A673 (cell line): ENCODE results near the gene RASIP1. TPM values are rescaled to one million over a fixed set of nuclear protein-coding genes. Genes with fewer than 3 reads are reported as not detected.

ENCODE experiments used
- BruUV-seq: library from RNA; stranded (reverse); fragments of 400-500 nt; replicated peaks from 2 replicates; lab custom pipeline; 2021; lab: Mats Ljungman, UMichigan
- CTCF ChIA-PET: fragments of 300-600 bp; sonication (Branson Sonifier 250); formaldehyde crosslinking; loops from one replicate; lab custom pipeline; 2022; ENCODE audit warnings: antibody characterized with exemption; lab: Charles Lee
- POLR2A ChIA-PET: fragments of 300-600 bp; sonication (Branson Sonifier 250); formaldehyde crosslinking; loops from one replicate; lab custom pipeline; 2022; ENCODE audit warnings: antibody characterized with exemption; ENCODE audit not compliant: low non-redundant PET; lab: Charles Lee
- DNase-seq: peaks from one replicate; pipeline ENCODE4 v3.0.0-alpha.2; 2015; ENCODE audit warnings: low spot score
- H3K27ac ChIP-seq: fragments of 200-600 bp; sonication (generic); 2 replicates; pipeline ENCODE4 v1.5.1; 2016; ENCODE audit warnings: mixed run types, low read depth, mild to moderate bottlenecking, mixed read lengths, antibody characterized with exemption, low read length; ENCODE audit not compliant: poor library complexity, severe bottlenecking
- H3K27me3 ChIP-seq: fragments of 200-600 bp; sonication (generic); replicated peaks from 2 replicates; pipeline ENCODE4 v1.6.1; 2017; ENCODE audit warnings: mixed run types, low read depth, mild to moderate bottlenecking, mixed read lengths, antibody characterized with exemption, low read length; ENCODE audit not compliant: insufficient read depth, poor library complexity
- H3K36me3 ChIP-seq: fragments of 200-600 bp; sonication (generic); 2 replicates; pipeline ENCODE4 v1.6.1; 2016; ENCODE audit warnings: mixed run types, mild to moderate bottlenecking, mixed read lengths, antibody characterized with exemption, low read length; ENCODE audit not compliant: insufficient read depth, poor library complexity, severe bottlenecking
- H3K4me1 ChIP-seq: fragments of 200-600 bp; sonication (generic); 2 replicates; pipeline ENCODE4 v1.6.1; 2017; ENCODE audit warnings: mixed run types, mild to moderate bottlenecking, mixed read lengths, antibody characterized with exemption, low read length; ENCODE audit not compliant: insufficient read depth, poor library complexity, severe bottlenecking
- H3K4me3 ChIP-seq: fragments of 200-600 bp; sonication (generic); 2 replicates; pipeline ENCODE4 v1.5.1; 2016; ENCODE audit warnings: low read depth, mixed run types, mild to moderate bottlenecking, mixed read lengths, low read length; ENCODE audit not compliant: poor library complexity, severe bottlenecking
- H3K9me3 ChIP-seq: fragments of 200-600 bp; sonication (generic); 2 replicates; pipeline ENCODE4 v1.6.1; 2016; ENCODE audit warnings: mixed run types, low read depth, mild to moderate bottlenecking, mixed read lengths, antibody characterized with exemption, low read length; ENCODE audit not compliant: poor library complexity, severe bottlenecking
- EZH2 ChIP-seq: fragments of 200-600 bp; sonication (generic); IDR thresholded peaks from 2 replicates; pipeline ENCODE4 v1.6.1; 2017; ENCODE audit warnings: borderline replicate concordance, low read depth, mild to moderate bottlenecking, mixed read lengths, antibody characterized with exemption, low read length; ENCODE audit not compliant: poor library complexity, severe bottlenecking
- intact Hi-C: fragments of 100-400 bp; cut with micrococcal nuclease; formaldehyde crosslinking; loops from one replicate; pipeline ENCODE4 v1.10.0; 2022; ENCODE audit not compliant: unreplicated experiment
- total RNA-seq: library from RNA; stranded (reverse); gene quantifications from 2 replicates; pipeline ENCODE4 v1.2.3, GENCODE V29; 2021
- TF ChIP-seq, protein P1 (sequence below): fragments of 300-800, 200-600 bp; sonication (generic); conservative IDR thresholded peaks from 2 replicates; pipeline ENCODE4 v1.5.1; 2017; ENCODE audit warnings: low read depth, mild to moderate bottlenecking, antibody characterized with exemption, low read length, moderate library complexity, mixed read lengths

RASIP1 gene
- total RNA-seq, 1 experiment from 2014 or later: 3.8 TPM

DNA sequence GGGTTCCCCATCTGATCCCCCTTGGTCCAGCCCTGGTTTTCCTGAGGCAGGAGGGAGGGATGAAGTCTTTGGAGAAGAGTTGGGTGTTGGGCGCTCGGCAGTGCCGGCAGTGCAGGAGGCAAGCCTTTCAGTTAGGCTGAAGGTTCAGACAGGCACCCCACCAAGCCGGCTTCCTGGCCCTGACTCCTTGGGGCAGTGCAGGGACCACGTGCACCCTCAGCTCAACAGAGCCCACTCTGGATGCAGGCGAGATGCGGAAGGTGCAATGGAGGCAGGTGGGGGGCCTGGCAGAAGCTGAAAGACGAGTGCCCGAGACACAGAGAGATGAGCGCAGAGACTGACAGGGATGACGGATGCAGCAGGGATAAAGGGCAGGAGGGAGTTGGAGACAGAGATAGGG lies 31.9 kb downstream of the RASIP1 start:
- no peaks in the 10 kb centered on the region for H3K36me3 ChIP-seq
- BruUV-seq: no TSS peak
- no peak overlapping the region for H3K27ac ChIP-seq
- H3K9me3 ChIP-seq: no peaks in the 10 kb centered on the region
- H3K27me3 ChIP-seq: no peaks in the 10 kb centered on the region
- peaks cover 7% of the 10 kb centered on the region for H3K4me1 ChIP-seq
- ChIA-PET POLR2A (no interaction called here), CTCF (no interaction called here)
- intact Hi-C loops: no loop called here
- no peak for DNase-seq
- TF ChIP-seq, protein P1, sequence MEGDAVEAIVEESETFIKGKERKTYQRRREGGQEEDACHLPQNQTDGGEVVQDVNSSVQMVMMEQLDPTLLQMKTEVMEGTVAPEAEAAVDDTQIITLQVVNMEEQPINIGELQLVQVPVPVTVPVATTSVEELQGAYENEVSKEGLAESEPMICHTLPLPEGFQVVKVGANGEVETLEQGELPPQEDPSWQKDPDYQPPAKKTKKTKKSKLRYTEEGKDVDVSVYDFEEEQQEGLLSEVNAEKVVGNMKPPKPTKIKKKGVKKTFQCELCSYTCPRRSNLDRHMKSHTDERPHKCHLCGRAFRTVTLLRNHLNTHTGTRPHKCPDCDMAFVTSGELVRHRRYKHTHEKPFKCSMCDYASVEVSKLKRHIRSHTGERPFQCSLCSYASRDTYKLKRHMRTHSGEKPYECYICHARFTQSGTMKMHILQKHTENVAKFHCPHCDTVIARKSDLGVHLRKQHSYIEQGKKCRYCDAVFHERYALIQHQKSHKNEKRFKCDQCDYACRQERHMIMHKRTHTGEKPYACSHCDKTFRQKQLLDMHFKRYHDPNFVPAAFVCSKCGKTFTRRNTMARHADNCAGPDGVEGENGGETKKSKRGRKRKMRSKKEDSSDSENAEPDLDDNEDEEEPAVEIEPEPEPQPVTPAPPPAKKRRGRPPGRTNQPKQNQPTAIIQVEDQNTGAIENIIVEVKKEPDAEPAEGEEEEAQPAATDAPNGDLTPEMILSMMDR: no peak
- TF ChIP-seq EZH2: no peak
- no peak overlapping the region for H3K4me3 ChIP-seq

DNA sequence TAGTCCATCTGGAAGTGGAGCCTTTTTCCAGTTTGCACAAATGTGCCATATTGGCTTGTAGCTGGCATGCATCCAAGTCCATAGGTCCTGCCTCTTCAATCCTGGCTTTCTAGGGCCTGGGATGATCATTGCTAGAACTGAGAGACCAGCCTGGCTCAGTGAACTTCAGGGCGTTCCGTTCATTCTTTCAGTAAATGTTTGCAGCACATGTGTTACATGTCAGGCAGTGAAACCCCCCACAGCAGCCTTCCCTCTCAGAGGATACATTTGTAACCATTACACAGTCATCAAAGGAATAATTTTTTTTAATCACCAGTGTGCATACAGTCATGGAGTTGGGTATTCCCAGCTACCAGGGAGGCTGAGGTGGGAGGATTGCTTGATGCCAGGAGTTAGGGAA lies 35.0 kb downstream of the RASIP1 start:
- H3K27me3 ChIP-seq: no peaks in the 10 kb centered on the region
- no peaks in the 10 kb centered on the region for H3K9me3 ChIP-seq
- no TSS peak for BruUV-seq
- TF ChIP-seq, protein P1: no peak
- TF ChIP-seq EZH2: no peak
- ChIA-PET CTCF (no interaction called here), POLR2A (no interaction called here)
- H3K4me3 ChIP-seq: no peak overlapping the region
- no peaks in the 10 kb centered on the region for H3K36me3 ChIP-seq
- DNase-seq: no peak
- no peaks in the 10 kb centered on the region for H3K4me1 ChIP-seq
- intact Hi-C loops: no loop called here
- no peak overlapping the region for H3K27ac ChIP-seq

GRCh38 chr19:48703316-48703715 lies 37.1 kb downstream of the RASIP1 start:
- H3K36me3 ChIP-seq: no peaks in the 10 kb centered on the region
- DNase-seq: no peak
- no peaks in the 10 kb centered on the region for H3K4me1 ChIP-seq
- intact Hi-C loops: no loop called here
- TF ChIP-seq, protein P1: no peak
- no peak for TF ChIP-seq EZH2
- H3K27me3 ChIP-seq: no peaks in the 10 kb centered on the region
- no peaks in the 10 kb centered on the region for H3K9me3 ChIP-seq
- no TSS peak for BruUV-seq
- ChIA-PET POLR2A (no interaction called here), CTCF (no interaction called here)
- H3K4me3 ChIP-seq: no peak overlapping the region
- H3K27ac ChIP-seq: no peak overlapping the region
